HG03159 (cell line): Measurements from ENCODE around the gene PPP2R2D.
"Not testable (repeated sequence)": the region's sequence is repeated elsewhere in the genome, so short reads cannot be mapped to it uniquely, and the experiment has no call there.

Experiments used
- ATAC-seq: cut with Tn5 transposase; IDR thresholded peaks from one replicate; pipeline ENCODE4 v1.9.1; 2021; ENCODE audit warnings: mild to moderate bottlenecking, moderate library complexity; ENCODE audit not compliant: unreplicated experiment

PPP2R2D gene

DNA sequence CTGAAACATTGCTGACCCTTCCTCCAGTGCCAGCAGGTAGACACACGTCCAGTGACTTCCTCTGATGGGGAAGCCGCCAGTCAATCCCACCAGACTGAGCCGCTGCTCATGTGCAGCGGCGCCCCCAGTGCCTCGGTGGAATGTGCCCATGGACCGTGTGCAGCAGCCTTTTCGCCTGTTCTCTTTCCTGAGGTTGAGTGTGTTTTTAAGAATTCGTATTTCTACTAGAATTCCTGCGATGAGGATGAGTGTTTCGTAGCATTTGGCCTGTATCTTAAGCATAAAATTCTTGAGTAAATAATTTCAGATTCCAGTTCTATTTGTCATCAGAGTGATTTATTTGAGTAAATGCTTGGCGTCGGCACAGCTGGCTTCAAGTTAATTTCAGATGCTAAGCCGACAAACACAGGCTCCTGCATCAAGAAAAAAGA is 45.5 kb downstream of the PPP2R2D start:
- ATAC-seq = no peak

GRCh38 chr10:131946880-131947279 is 46.1 kb downstream of the PPP2R2D start:
- no peak for ATAC-seq

GRCh38 chr10:131947631-131948347 is 47.0 kb downstream of the PPP2R2D start:
- no peak for ATAC-seq

GRCh38 chr10:131948501-131948900 is 47.7 kb downstream of the PPP2R2D start:
- no peak for ATAC-seq

DNA sequence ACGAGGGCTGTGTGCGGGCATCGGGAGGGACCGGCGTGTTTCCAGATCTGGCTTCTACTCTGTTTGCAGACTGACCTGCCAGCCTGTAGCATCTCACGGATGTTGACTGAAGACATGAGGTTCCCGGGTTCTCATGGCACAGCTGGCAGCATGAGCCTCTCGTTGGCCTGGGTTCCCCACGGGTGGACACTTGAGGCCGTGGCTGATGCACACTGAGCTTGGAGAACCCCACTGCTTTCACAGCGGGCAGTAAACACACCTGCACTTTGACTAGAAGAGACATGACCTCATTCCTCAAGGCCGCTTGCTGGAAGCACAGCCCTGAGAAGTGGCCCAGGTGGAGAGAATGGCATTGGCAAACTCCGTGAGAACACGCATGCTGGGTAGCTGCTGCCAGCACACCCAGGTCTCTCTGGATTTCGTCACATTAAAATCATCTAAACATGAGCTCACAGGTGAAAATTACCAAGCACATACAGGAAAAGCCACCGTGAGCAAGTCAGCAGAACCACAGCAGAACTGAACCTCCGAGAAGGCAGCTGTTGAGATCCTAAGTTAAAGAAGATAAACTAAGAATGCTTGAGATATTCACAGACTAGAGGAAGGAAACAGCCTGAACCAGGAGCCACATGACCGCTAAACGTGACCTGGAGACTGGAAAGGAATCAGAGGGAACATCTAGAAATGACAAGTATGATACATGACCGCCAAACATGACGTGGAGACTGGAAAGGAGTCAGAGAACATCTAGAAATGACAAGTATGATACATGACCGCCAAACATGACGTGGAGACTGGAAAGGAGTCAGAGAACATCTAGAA is 48.4 kb downstream of the PPP2R2D start:
- no peak for ATAC-seq

DNA sequence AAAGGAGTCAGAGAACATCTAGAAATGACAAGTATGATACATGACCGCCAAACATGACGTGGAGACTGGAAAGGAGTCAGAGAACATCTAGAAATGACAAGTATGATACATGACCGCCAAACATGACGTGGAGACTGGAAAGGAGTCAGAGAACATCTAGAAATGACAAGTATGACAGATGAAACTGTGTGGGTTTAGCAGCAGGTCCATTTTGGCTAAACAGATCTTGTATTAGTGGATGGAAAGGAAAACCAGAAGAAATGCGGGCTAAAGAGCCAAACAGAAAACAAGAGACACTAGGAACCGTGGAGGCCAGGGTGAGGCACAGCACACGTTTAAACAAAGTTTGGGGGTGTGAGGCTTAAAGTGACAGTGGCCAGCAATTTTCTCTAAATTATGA is 49.1 kb downstream of the PPP2R2D start:
- not testable (repeated sequence) for ATAC-seq

DNA sequence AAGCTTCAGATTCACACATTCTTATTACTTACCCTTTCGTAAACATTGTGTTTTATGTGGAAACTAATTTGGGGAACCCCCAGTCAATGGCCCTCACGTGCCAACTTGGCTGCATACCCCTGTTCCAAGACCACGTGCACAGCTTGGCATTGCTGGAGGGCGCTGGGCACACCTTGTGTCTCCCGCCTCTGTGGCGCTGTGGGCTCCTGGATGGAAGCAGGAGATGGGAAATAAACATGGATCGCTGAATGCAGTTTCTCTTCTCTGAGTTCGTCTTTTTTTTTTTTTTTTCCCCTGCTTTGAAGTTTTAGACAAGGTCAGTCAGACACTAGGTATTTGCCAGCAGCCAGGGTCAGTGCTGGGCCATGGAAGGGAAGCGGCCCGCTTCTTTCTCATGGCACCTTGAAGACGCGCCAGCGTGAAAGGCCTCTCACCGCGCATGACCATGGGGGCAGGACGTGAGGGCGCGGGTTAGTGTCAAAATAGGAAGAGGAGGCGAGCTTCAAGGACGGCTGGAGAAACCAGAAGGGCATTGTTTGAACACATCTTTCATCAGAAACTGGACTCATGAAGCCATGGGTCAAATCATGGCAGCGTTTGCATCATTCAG is 53.7 kb downstream of the PPP2R2D start:
- ATAC-seq = no peak

GRCh38 chr10:131955591-131956340 is 55.0 kb downstream of the PPP2R2D start:
- no peak for ATAC-seq

GRCh38 chr10:131959841-131960240 is 59.0 kb downstream of the PPP2R2D start:
- ATAC-seq = no peak

DNA sequence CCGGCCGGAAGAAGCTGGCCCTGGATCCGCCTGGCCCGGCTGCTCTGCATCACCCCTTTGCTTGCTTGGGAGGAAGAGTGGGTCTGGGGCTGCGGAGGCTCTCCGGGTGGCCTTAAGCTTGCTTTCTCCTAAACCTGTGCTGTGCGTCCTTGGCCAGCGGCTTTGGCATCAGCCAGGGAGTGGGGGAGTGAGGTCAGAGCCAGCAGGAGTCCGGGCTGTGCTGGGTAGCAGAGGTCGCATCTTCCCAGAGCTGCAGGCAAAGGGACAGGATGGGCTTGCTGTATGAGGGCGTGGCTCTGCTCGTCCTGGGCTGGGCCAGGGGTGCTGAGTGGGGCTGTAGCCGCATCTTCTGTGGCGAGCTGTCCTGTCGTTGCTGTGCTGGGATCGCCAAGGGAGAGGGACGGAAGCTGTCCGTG is 59.8 kb downstream of the PPP2R2D start:
- no peak for ATAC-seq

DNA sequence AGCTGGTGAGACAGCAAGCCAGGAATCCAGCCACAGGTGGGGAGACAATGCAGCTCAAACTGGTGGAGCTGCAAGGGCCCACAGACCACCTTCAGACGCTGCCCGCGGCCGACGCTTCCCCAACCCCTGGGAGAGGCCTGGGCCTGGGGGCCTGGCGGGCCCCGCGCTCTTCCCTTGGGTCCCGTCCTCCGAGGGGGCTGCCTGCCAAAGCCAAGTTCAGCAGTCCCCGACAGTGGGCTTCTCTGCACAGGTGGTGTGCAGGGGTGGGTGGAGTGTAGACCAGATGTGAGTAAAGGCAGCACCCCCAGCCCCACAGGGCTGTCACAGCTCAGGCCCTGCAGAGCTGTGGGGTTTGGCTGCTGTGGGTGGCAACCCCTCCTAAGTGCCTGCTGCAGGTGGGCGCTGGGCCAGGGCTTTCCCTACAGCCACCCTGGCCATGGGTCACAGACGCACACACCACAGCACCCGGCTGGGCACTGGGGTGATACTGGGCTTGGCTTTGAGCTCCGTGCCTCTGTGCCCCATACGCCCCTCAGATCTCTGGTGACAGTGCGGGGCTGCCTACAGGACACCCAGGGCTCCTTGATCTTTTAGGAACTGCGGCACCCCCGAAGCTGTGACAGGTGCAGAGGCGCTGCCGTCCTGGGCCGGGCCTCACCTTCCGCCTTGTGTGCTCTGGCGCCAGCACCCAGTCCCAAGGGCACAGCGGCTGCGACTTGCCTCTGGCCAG is 60.4 kb downstream of the PPP2R2D start:
- no peak for ATAC-seq

DNA sequence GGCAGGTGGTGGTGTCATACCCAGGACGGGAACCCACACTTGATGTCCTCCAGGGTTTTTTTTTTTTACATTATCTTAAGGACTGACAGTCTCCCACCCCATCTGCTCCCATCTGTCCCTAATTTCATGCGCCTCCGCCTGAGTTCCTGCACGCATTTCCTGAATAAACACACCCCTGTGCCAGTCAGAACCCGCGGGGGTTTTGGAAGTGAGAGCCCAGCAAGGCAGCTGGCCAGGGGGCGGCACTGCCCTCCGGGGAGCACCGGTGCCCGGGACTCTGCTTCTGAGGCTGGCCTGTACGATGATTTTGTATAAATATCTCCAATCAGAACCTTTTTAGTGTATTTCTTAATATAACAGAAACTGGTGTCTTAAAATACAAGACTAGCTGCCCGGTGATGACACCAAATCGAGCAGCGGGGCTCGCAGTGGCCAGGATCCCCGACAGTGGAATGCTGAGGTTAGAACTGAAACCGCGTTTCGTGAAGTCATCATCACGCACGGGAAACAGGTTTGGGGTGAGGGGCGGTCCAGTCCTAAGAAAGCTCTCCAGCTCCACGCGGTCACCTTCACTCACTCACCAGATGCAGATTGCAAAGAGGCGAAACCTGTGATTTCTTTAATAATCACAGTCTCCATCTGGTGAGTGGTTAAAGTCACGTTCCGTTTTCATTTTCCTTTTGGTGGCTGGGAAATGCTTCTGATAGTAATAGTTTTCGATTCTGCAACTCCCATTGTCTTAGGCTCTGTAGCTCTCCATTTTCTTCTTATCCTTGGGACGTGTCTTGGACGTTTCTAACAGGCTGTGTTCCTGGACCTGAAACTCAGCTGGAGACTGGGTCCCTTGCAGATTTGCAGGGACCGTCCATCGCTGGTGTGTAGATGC is 61.2 kb downstream of the PPP2R2D start:
- no peak for ATAC-seq

DNA sequence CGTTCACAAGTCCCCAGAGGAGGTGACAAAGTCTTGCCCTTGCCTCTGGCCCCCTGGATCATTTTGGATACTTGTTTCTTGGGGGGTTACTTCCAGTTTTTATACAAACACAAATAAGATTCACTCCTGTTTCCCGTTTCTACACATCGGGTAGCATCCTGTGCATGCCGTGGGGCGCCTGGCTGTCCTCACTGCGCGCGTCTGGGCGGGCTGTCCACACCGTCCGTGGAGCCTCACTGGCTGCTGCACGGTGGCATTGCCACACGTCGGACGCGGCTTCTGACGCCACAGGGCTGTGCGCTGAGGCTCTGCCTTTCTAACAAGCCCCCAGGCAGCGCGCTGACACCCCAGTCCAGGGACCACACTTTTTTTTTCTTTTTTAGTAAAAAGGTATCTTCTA is 62.5 kb downstream of the PPP2R2D start:
- no peak for ATAC-seq

DNA sequence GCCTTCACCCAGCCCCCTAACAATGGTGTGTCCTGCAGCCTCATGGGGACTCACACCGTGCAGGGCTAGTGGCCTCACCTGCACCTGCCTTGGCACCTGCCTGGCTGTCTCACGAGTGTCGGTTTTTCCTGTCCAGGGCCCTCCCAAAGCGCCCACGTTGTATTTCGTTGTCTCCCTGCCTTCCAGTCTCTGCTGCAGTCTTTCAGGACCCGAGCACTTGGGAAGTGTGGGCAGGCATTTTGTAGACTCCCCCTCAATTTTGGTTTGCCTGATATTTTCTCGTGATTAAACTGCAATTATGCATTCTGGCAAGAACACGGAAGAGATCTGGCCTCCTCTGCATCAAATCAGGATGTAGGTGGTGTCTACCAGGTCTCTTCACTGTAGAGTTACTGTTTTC is 63.0 kb downstream of the PPP2R2D start:
- ATAC-seq = no peak

DNA sequence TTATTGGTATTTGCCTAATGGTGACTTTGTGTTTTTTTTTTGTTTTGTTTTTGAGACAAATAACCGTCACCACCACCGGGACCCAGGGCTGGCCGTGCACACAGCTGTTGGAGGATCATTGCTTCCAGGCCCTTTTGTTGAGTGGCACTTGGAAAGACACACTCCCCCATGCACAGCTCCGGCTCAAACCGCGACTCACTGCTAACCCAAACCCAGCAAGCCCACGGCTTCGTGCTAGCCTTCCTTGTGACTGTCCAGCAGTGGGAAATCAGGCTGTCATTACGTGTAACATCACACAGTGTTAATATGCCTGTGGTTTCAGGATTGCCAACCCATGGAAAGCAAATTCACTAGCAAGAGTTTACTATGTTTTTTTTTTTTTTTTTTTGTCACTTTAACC is 63.5 kb downstream of the PPP2R2D start:
- no peak for ATAC-seq

DNA sequence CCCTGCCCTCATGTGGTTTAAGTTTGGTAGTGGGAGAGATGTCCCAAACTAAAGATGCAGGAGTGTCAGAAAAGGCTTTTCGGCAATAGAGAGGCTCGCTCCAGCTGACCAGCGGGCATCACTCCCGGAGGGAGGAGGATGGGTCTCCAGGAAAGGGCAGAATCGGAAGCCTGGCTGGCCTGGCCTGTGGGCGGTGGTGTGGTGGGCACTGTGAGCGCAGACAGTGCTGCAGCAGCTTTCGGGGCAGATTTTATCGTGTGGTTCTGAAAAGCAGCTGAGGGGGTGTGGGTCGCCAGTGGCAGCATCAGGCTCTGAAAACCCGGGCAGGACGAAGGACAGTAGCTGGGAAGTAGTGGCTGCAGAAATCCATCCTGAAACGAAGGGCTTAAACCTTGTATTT is 68.1 kb downstream of the PPP2R2D start:
- no peak for ATAC-seq

GRCh38 chr10:131970946-131971345 is 70.1 kb downstream of the PPP2R2D start:
- ATAC-seq = no peak

- ATAC-seq = no peak
These were observed 70.8 kb downstream of the PPP2R2D start for GRCh38 chr10:131971591-131971990.

DNA sequence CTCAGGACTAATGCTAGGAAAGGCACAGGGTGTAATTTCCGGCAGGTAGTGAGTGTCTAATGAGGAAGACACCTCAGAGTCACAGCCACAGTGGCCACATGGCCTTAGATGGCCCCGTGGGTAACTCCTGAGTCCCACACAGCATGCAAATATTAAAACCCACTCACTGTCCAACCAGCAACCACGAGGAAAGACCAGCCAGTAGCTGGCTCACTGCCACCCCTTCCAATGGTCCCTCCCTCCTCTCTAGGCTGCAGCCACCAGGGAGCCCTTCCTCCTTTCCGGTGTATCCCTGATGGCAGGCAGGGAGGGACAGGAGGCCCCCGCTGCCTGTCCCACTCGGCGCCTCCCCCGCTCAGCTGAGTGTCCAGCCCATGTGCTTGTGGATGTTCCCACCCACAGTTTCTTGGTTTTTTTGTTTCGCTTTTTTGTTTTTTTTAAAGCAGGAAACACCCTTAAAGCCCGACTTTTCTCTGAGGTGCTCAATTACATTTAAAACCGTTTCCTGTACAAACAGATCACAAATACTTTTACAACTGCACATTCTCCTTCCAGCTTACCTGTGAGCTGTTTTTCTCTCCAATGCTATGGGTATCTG is 71.8 kb downstream of the PPP2R2D start:
- ATAC-seq = no peak
